HG03520 (cell line): Measurements from ENCODE around the gene MUC6.
A peak's percentile ranks its signal among the peaks of the same experiment; 100 is the strongest.

ENCODE experiments used
- ATAC-seq: cut with Tn5 transposase; IDR thresholded peaks from one replicate; pipeline ENCODE4 v1.9.1; 2021; ENCODE audit warnings: mild to moderate bottlenecking, moderate library complexity; ENCODE audit not compliant: unreplicated experiment

Gene MUC6

DNA sequence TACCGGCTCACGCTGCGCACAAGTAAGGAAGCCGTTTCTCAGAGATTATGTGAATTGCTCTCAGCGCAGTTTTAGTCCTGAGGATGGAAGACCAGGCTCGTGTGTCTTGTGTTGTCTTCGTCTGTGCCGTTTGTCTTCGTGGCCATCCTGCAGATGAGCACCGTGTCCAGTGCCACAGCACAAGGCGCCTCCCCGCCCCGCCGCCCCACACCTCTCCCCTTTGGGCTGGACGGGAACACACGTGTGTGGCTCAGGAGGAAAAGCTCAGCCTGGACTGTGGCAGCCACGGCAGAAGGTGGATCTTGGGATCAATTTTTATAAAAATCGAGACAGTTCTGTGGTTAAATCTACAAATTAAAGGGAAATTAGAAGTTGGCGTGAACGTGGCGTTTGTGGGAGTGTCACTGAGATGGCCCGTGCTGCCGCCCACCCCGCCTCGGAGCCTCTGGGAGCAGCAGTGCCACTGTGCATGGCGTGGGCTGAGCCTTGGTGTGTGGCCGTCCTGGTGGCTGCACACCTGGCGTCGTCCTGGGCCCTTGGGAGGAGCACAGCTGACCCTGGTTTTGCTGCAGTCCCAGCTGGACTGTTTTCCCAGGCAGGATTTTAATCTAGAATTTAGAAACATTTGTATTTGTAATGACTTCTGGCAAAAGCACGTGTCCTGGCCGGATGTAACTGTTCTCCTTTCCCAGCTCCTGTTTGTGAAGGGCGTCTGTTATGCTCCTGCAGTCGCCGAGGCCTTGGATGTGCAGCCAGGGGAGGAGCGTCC, 25.8 kb downstream of the MUC6 start:
- ATAC-seq = no peak

DNA sequence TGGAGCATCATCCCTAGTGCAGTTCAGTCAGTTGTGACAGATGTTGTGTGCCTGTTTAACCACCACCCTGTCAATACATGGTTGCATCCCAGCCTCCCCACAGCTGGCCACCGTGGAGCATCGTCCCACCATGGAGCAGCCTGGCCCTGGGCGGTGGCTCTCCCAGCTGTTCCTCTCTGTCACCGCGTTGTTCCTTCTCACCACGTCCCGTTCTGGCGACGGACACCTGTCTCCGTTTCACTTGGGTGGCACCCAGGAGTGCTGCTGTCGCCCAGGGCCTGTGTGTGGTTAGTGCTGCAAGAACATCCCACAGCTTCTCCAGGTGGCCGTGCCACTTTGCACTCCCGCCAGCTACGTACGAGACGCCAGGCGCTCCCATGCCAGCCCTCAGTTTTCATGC, 26.5 kb downstream of the MUC6 start:
- ATAC-seq = no peak

DNA sequence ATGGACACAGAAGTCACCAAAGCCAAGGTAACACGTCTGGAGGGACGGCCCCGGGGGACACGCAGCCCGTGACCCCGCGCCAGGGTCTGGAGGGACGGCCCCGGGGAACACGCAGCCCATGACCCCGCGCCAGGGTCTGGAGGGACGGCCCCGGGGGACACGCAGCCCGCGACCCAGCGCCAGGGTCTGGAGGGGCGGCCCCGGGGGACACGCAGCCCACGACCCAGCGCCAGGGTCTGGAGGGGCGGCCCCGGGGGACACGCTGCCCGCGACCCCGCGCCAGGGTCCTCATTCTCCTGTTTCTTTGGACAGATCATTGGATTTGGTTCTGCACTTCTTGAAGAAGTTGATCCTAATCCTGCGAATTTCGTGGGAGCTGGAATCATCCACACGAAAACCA, 27.1 kb downstream of the MUC6 start:
- no peak for ATAC-seq

DNA sequence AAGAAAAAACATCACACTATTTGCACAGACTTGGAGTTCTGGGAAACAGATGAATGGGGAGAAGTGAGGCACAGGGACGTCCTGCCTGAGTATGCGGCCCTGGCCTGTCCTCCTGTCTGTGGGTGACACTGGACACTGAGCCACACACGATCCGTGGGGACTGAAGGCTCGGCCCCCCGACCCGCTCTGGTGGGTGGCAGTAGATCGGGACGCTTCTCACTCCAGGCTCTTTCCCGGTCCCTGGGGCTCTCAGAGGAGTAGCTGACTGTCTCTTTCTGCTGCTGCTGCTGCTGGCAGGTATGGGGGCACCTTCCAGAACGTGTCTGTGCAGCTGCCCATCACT, 27.7 kb downstream of the MUC6 start:
- no peak for ATAC-seq

DNA sequence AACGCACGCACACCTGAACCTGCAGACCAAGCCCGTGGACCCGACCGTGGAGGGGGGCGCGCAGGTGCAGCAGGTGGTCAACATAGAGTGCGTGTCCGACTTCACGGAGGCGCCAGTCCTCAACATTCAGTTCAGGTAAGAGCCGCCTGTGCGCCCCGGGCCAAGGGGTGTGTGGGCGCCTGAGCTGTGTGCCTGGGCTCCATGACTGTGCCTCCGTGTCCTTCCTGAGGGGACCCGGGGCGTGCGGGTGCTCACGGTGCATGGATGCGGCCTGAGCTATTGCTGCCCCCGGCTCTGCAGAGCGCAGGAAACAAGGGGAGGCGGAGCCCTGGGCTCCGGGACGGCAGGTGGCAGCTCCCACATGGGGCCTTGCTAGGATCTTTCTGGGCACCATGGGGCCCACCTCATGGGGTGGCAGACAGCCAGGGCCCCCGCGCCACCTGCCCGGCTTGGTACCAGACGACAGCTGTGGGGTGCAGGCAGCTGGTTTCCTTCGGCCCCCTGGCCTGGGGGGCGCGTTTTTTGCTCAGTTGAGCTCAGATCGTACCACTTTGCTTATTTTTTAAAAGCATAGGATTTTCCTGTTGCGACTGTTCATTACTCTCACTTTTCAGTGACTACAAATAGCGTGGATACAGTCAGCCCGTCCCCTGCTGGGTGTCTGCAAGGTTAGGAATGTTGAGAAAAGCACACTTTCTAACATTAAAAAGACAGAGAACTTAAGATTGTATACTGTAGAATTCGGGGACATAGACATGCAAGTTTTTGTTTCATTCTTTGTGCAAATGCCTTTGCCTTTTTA, 28.3 kb downstream of the MUC6 start:
- ATAC-seq = no peak

DNA sequence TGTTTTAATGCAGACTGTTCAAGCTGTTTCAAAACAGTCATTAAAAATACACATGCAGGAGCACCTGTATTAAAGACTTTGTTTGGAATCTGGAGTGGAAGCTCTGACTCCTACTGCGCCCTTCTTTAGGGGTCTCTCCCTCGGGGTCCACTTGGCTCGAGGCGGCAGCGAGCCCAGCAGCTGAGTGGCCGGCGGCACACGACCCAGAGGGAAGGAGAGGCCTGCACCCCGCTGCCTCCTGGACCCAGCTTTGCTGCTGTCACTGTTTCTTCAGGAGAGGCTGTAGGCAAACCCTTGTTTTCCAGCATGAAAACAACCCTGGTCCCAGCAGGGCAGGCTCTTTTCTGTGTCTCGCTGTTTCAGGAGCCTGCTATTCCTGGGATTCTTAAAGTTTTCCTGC, 29.2 kb downstream of the MUC6 start:
- no peak for ATAC-seq

DNA sequence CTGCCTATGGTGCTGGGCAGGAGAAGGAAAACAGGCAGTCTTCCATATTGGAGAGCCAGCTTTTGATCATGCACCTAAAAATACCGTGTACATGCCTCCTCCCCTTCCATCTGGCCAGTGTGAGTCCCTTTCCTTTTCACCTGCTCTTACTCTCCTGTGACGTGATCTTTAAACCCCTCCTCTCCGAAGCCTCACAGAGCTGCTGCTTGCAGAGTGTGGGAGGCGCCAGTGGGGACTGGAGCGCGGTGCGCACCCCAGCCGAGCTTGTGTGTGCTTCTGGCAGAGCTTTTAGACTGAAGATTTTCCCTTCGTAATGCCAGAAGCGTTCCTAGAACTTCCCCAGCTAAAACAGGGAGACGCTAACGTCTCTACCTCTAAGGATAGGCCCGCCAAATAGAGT, 29.8 kb downstream of the MUC6 start:
- no peak for ATAC-seq

DNA sequence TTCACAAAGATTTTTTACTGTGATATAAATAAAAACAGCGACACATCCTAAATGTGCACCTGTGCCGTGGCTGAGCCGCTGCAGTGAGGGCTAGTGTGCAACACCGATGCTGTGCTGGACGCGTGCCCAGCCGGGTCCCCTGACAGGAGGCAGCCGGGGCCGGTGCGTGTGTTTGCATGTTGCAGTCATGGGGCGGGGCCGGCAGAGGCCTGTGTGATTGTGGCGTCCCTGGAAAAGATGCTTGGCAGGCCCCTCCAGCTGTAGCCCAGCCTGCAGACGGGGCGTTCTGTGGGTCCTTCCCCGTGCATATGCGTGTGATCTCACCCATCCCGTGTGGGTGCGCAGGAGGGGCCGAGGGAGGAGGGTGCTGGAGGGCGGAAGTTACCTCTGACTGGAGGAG, 30.6 kb downstream of the MUC6 start:
- no peak for ATAC-seq

DNA sequence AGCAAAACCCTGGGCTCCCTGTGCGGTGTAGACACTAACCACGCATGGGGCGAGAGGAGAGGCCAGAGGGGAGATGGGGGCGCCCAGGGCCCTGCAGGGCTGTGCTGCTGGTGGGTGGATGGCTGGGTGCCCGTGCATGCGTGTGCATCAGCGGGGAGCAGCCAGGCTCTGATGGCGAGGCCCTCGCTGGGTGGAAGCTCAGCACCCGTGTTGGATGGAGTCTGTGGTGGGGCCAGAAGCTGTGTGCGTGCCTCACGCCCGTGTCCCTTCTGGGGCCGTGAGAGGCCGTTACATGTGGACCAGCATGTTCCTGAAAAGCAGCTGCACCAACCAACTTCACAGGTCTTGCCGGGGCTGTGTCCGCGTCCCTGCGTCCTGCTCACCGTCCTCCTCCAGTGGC, 33.4 kb downstream of the MUC6 start:
- no peak for ATAC-seq

DNA sequence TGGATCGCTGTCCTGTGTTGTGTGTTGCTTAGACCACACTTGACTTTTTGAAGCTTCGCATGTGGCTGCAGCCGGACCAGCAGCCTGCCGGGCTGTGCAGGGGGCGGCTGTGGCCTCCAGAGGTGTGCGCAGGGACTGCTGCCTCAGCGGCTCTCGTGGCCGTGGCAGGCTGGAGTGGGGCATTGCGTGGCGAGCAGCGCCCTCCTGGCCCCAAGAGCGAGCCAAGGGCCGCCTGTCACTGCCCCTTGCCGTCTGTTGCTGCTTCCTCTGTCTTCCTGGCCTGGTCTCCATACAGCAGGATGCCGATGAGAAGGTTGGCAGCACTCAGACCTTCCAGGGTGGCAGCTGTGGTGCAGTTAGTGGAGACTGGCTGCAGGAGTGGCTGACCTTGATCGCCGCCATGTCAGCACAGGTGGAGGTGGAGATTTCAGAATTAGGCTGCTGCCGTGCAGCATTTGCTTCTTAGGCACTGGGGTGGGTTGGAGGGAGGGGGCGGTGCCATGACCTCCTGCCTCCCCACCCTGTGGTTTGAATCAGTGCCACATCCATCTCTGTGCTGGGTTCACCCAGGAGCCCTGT, 34.0 kb downstream of the MUC6 start:
- ATAC-seq = no peak

DNA sequence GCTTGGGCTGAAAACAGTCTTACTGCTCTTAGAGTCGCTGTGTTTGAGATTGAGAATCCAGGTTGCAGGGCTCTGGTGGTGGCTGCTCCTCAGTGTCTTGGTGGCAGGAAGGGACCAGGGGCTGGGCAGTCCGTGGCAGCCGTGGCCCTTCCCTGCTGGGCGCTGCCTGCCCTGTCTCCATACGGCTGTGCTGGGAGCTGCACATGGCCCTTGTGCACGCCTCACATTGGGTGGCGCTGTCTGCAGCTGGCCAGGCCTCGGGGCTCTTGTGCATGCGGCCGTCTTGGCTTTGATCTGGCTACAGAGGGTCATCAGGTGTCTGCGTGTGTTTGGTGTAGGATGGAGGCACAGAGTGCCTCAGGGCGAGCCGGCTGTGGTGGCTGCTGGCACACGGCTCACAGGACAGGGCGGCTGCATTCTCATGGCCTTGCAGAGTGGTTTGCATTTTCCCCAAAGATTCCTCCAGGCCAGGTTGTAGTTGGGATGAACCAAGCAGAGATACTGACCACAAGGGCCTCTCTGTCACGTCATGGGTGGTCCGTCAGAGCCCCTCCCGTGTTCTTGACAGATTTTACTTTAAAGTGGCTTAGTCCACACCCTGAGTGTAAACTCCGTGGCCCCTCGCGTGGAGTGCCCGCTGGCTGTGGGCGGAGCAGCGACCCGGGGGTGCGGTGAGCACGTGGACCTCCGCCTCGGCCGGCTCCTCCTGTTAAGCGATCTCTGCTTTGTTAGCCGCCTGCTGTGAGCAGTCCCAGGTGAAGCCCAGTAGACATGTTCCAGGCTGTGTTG, 34.7 kb downstream of the MUC6 start:
- no peak for ATAC-seq

DNA sequence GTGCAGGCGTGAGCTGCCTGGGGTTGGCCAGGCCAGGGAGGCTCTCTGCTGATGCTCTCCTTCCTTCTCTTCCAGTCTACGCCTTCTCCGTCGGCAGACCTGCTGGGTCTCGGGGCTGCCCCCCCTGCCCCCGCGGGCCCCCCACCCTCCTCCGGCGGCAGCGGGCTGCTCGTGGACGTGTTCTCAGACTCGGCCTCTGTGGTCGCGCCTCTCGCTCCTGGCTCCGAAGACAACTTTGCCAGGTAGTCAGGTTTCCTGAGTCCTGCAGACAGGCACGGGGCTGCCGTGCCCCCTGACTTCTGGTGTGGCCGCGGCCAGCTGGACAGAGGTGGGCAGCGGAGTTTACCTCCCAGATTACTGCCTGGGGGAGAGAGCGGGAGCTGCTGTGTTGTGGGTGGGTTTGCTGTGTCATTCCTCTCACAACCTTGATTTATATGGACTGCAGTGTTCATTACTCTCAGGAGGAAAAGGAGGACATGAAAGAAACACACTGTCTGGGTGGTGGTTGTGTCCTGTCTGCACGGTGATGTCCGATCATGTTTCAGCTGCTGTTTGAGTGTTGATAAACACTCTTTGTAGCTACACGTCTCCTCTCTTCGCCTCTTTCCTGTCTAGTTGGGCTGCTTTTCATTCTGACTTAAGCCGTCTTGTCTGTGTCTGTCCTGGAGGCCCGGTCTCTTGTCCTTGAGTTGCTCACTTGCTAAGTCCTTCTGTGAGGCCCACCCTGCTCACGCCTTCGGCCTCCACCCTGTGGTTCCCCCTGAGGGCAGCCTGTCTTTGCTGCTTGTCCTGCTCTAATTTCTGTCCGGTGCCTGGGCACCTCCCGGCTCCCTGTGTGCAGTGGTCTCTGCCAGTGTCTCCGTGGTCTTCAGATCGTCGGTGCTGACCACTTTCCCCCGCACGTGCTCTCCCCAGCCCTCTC, 35.9 kb downstream of the MUC6 start:
- ATAC-seq = no peak

DNA sequence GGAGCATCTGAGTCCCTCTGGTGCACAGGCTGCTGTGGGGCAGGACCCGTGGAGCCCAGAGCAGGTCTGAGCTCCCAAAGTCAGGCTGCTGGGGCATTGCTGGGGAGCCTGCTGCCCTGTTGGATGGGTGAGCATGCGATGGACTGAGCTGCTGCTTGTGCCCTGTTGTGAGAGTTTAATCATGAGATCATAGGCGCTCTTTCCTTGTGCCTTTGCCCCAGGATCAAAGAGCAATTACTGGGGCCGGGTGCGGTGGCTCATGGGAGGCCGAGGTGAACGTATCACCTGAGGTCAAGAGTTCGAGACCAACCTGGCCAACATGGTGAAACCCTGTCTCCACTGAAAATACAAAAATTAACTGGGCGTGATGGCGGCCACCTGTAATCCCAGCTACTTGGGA, 37.5 kb downstream of the MUC6 start:
- no peak for ATAC-seq

DNA sequence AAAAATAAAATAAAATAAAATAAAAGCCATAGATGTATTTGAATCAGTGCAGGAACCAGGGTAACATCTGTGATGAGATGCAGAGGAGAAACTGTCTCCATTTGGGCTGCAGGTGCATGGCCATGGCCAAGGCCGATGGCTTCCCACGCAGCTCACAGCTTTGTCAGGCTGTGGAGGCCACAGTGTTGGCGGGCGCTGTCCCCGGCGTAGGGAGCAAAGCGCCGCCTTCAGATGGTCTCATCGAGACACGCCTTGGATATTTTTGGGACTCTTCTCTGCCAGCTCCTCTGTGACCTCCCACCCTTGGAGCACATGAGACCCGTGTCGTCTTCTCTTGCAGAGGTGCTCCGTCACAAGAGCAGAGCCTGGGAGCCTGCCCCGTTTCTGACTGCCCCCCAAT, 38.6 kb downstream of the MUC6 start:
- no peak for ATAC-seq

DNA sequence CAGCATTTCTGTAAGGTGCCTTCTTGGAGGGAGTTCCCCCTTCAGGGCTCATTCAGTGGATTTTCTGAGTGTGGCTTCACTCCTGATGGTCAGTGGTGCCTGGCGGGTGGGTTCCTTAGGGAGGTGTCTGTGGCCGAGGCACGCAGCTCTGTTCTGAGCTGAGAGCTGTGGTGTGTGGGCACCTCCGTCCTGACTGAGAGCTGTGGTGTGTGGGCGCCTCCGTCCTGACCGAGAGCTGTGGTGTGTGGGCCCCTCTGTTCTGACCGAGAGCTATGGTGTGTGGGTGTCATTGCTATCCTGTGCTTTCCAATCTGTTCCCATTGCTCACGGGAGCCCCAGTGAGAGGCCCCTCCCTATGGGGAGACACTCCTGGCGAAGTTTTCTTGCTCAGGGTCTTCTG, 39.8 kb downstream of the MUC6 start:
- ATAC-seq = no peak

DNA sequence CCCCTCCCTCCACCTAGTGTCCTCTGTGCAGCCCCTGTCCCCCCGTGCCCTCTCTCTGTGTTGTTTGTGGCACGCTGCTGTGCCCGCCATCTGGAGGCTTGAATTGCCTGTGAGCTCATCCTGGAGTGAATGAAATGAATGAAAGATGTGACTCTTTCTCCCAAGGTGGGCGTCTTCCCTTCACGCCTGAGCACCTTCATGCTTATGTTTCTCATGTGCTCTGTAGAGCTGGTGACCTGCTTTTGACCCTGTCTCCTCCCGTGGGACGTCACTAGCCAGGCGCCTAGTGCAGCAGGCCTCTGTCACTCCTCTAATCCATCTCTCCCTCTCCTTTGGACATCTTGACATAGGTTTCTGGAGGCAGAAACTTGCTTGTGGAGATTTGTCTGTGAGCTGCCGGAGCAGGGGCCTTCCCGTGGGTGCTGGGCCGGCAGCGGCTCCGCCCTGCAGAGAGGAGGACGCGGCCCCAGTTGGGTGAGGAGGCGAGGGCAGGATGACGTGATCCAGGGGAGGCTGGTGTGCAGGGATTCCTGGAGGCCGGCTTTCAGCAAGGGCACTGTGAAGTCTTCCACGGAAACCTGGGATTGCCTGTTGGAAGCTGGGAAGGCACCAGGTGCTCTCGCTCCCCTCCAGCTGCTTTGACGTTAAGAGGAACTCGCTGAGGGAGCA, 40.6 kb downstream of the MUC6 start:
- ATAC-seq = peak; percentile 56

DNA sequence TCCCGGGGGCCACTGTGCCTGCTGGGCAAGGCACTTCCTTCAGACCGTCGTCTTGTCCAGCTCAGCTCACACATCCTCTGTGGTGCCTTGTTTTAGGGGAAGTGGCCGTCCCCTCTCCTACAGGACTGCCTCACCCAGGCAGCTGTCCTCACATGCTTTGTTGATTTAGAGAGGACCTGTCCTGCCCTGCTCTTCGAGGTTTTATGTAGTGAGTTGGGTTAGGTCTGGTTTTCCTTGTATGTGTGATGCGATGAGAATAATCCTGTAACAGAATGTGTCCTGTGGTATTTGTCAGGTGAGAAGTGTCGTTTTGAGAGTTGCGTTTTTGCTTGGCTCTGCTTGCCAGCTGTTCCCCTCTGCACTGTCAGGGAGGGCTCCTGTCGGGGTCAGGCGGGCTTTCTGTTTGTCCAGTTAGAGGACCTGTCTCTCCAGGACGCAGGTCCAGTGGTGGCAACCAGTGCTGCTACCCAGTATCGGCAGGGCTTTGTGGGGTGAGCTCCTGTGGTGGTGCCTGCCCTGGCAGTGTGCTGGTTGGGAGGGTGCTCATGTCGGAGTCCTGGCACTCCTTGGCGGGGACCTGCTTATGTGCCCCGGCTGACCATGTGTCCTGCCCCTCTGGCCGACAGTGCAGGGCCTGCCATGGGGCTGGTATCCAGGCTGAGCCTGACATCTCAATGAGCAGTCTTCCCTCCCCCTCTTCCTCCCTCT, 41.3 kb downstream of the MUC6 start:
- ATAC-seq = no peak

DNA sequence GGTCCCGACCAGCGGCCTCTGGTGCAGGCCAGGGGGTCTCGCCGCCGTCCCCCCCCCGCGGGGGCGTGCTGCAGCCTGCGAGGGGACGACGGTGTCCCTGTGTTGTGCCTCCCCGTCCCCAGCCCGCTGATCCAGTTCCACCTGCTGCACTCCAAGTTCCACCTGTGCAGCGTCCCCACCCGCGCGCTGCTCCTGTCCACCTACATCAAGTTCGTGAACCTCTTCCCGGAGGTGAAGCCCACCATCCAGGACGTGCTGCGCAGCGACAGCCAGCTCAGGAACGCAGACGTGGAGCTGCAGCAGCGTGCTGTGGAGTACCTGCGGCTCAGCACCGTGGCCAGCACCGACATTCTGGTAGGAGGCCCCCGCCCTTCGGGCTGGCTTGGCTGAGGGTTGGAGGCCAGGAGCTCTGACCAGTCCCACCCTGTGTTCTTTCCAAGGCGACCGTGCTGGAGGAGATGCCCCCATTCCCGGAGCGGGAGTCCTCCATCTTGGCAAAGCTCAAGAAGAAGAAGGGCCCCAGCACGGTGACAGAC, 42.8 kb downstream of the MUC6 start:
- ATAC-seq = no peak

DNA sequence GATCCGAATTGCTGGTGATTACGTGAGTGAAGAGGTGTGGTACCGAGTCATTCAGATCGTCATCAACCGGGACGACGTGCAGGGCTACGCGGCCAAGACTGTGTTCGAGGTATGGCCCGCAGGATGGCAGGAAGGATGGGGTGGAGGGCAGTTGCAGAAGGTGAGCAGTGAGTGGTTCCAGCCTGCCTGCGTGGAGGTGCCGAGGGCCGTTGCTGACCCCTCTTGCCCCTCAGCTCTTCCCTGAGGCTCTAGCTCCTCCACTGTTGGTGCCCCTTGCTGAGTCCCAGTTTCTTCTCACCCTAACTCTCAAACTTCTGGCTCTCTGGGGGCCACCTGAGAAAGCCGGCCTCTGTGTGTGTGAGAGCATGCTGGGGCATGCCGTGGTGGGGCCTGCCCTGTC, 43.9 kb downstream of the MUC6 start:
- ATAC-seq = no peak
